PC-3 (cell line): ENCODE measurements around the gene ZBTB43. TPM values are rescaled to one million over a fixed set of nuclear protein-coding genes. Genes with fewer than 3 reads are reported as not detected.

Experiments
- ATAC-seq: fragments of 200-7000 bp; cut with Tn5 transposase; 2 replicates; pipeline ENCODE4 v1.9.1; 2020; ENCODE audit warnings: mild to moderate bottlenecking, moderate library complexity
- Bru-seq: library from RNA; stranded (reverse); fragments of 400-500 nt; gene quantifications from one replicate; lab custom pipeline; 2021; lab: Mats Ljungman, UMichigan
- BruChase-seq, 2 experiments: library from RNA; stranded (reverse); fragments of 400-500 nt; gene quantifications; one replicate each; lab custom pipeline; 2021; lab: Mats Ljungman, UMichigan
- BruUV-seq: library from RNA; stranded (reverse); fragments of 400-500 nt; replicated peaks from 2 replicates; lab custom pipeline; 2021; lab: Mats Ljungman, UMichigan
- CTCF ChIA-PET: fragments of 300-600 bp; sonication (Branson Sonifier 250); formaldehyde crosslinking; loops from one replicate; lab custom pipeline; 2022; ENCODE audit warnings: antibody characterized with exemption; lab: Charles Lee
- POLR2A ChIA-PET: fragments of 300-600 bp; sonication (Branson Sonifier 250); formaldehyde crosslinking; loops from one replicate; lab custom pipeline; 2022; ENCODE audit warnings: antibody characterized with exemption; ENCODE audit not compliant: unreplicated experiment; lab: Charles Lee
- DNase-seq: peaks from one replicate; pipeline ENCODE4 v3.0.0-alpha.2; 2015
- H2AFZ ChIP-seq: fragments of 300-600 bp; sonication (generic); 2 replicates; pipeline ENCODE4 v1.6.0; 2016; ENCODE audit warnings: antibody characterized with exemption, low read length
- H3F3A ChIP-seq: fragments of 300-600 bp; sonication (generic); one replicate; pipeline ENCODE4 v1.6.0; 2017; ENCODE audit warnings: antibody characterized with exemption, low read length, control low read depth, mild to moderate bottlenecking; ENCODE audit not compliant: unreplicated experiment
- H3K27ac ChIP-seq: fragments of 300-600 bp; sonication (generic); 2 replicates; pipeline ENCODE4 v1.5.1; 2016; ENCODE audit warnings: mild to moderate bottlenecking, low read length
- H3K27me3 ChIP-seq: fragments of 300-600 bp; sonication (generic); 2 replicates; pipeline ENCODE4 v1.6.1; 2016; ENCODE audit warnings: low read length, mixed read lengths
- H3K36me3 ChIP-seq: fragments of 300-600 bp; sonication (generic); 2 replicates; pipeline ENCODE4 v1.6.1; 2016; ENCODE audit warnings: low read depth, mixed run types, low read length, mixed read lengths
- H3K4me1 ChIP-seq: fragments of 300-600 bp; sonication (generic); 2 replicates; pipeline ENCODE4 v1.5.1; 2016; ENCODE audit warnings: low read length; ENCODE audit not compliant: insufficient read depth
- H3K4me2 ChIP-seq: fragments of 300-600 bp; sonication (generic); 2 replicates; pipeline ENCODE4 v1.6.0; 2016; ENCODE audit warnings: low read length
- H3K4me3 ChIP-seq: fragments of 300-600 bp; sonication (generic); 2 replicates; pipeline ENCODE4 v1.5.1; 2016; ENCODE audit warnings: mild to moderate bottlenecking, low read length, mixed read lengths
- H3K79me2 ChIP-seq: fragments of 300-600 bp; sonication (generic); 2 replicates; pipeline ENCODE4 v1.6.1; 2017; ENCODE audit warnings: low read length, mixed read lengths
- H3K9ac ChIP-seq: fragments of 300-600 bp; sonication (generic); 2 replicates; pipeline ENCODE4 v1.6.0; 2016; ENCODE audit warnings: mild to moderate bottlenecking, low read length
- H3K9me2 ChIP-seq: fragments of 300-600 bp; sonication (generic); replicated peaks from 2 replicates; pipeline ENCODE4 v1.6.1; 2016; ENCODE audit warnings: mixed run types, low read length, mixed read lengths
- H3K9me3 ChIP-seq: fragments of 300-600 bp; sonication (generic); 2 replicates; pipeline ENCODE4 v1.6.1; 2016; ENCODE audit warnings: low read length, mixed read lengths
- H4K20me1 ChIP-seq: fragments of 300-600 bp; sonication (generic); 2 replicates; pipeline ENCODE4 v1.6.1; 2016; ENCODE audit warnings: low read length, mixed read lengths
- CTCF ChIP-seq: fragments of 300-600 bp; sonication (generic); conservative IDR thresholded peaks from 2 replicates; pipeline ENCODE4 v1.5.1; 2017; ENCODE audit warnings: antibody characterized with exemption, low read depth, mild to moderate bottlenecking, low read length
- EZH2 ChIP-seq: fragments of 300-600 bp; sonication (generic); IDR thresholded peaks from one replicate; pipeline ENCODE4 v1.6.1; 2017; ENCODE audit warnings: antibody characterized with exemption, mild to moderate bottlenecking, low read length; ENCODE audit not compliant: unreplicated experiment
- EZH2phosphoT487 ChIP-seq: fragments of 300-600 bp; sonication (generic); IDR thresholded peaks from 2 replicates; pipeline ENCODE4 v1.6.1; 2018; ENCODE audit warnings: mild to moderate bottlenecking, antibody characterized with exemption, low read length, borderline replicate concordance
- intact Hi-C: fragments of 100-400 bp; cut with micrococcal nuclease; formaldehyde crosslinking; loops from 2 replicates; pipeline ENCODE4 v1.9.0; 2023
- long read RNA-seq: library from polyadenylated mRNA; unstranded; transcript quantifications from one replicate; pipeline ENCODE4 v2.0.0, GENCODE V29; 2021; ENCODE audit not compliant: unreplicated experiment
- total RNA-seq: library from RNA; depleted of rRNA; stranded (reverse); fragments of >200 nt; gene quantifications from 2 replicates; pipeline ENCODE4 v1.2.3, GENCODE V29; 2014; rRNA removed

ZBTB43 gene
- total RNA-seq (5.9 and 36.1 TPM in 2 replicates), Bru-seq, nascent RNA (percentile 76 among the genes with signal in this experiment), BruChase-seq, experiment 1, labeled RNA remaining after a 6-hour chase (percentile 74 among the genes with signal in this experiment), BruChase-seq, experiment 2, labeled RNA remaining after a 2-hour chase (percentile 85 among the genes with signal in this experiment)
- long read RNA-seq, full-length matches to known transcripts, result 27 of 28 reads
- long read RNA-seq, partial matches to known transcripts, result 1 of 28 reads
- long read RNA-seq, other reads (novel, unspliced or antisense), result 0 of 28 reads

GRCh38 chr9:126804696-126805553 lies at the start of gene ZBTB43:
Gene ZBTB43, plus strand, starts transcription at chr9:126805040. Its CDS starts 27,470 bp downstream, at chr9:126832510.
- no TSS peak for BruUV-seq
- TF ChIP-seq EZH2phosphoT487, result no peak
- no peak for TF ChIP-seq CTCF
- CTCF ChIA-PET, result no interaction called here

GRCh38 chr9:126755317-126755875 lies 49.4 kb upstream of the ZBTB43 start:
- no peaks in the 10 kb centered on the region for H3K4me1 ChIP-seq
- no peaks in the 10 kb centered on the region for H3F3A ChIP-seq
- no peak overlapping the region for H3K4me2 ChIP-seq
- no peaks in the 10 kb centered on the region for H3K9me2 ChIP-seq
- TF ChIP-seq EZH2phosphoT487 (no peak), CTCF (no peak), EZH2 (no peak)
- no TSS peak for BruUV-seq
- no peaks in the 10 kb centered on the region for H3K36me3 ChIP-seq
- ATAC-seq, result no peak
- no peak overlapping the region for H3K9ac ChIP-seq
- DNase-seq, result no peak
- no peaks in the 10 kb centered on the region for H3K79me2 ChIP-seq
- ChIA-PET POLR2A (no interaction called here), CTCF (no interaction called here)
- H3K4me3 ChIP-seq, result no peak overlapping the region
- intact Hi-C loops, result no loop called here
- H4K20me1 ChIP-seq, result no peaks in the 10 kb centered on the region
- no peak overlapping the region for H2AFZ ChIP-seq
- H3K9me3 ChIP-seq, result no peaks in the 10 kb centered on the region
- no peak overlapping the region for H3K27ac ChIP-seq
- peaks cover 31% of the 10 kb centered on the region for H3K27me3 ChIP-seq

More at GRCh38 chr9:126804696-126805553, at the start of gene ZBTB43:
- intact Hi-C loops, result no loop called here
- Histone ChIP-seq H3K79me2 (peaks cover 49% of the 10 kb centered on the region), H3K9me3 (no peaks in the 10 kb centered on the region), H4K20me1 (peaks cover 14% of the 10 kb centered on the region; the same call in 1 of the 2 replicates), H3K4me3 (peak within 1 kb of the TSS; percentile 96), H2AFZ (peak within 1 kb of the TSS; percentile 96), H3K36me3 (no peaks in the 10 kb centered on the region), H3K9ac (peak within 1 kb of the TSS; percentile 92), H3K27ac (peak within 1 kb of the TSS; percentile 67), H3F3A (no peaks in the 10 kb centered on the region), H3K27me3 (no peaks in the 10 kb centered on the region), H3K4me1 (peaks cover 14% of the 10 kb centered on the region), H3K4me2 (peak within 1 kb of the TSS; percentile 85), H3K9me2 (no peaks in the 10 kb centered on the region)
- POLR2A ChIA-PET, result interaction anchor here (0.6 kb wide), 2 partner anchors 9 to 575 kb away, joined by 3 read pairs; no protein-coding TSS in a partner anchor
- peak; percentile 79 for ATAC-seq
- peak; percentile 91 for DNase-seq
